Esophagus squamous epithelium (tissue), 4 donors: ENCODE measurements around the gene WSCD1.

Experiments used
- CTCF ChIP-seq, 6 experiments: fragments of 450-650 bp in 4 of 6; fragments of 200-600 bp in 2 of 6; sonication (generic) in 2 of 6; IDR thresholded peaks; one replicate each; pipeline ENCODE4 v1.5.1; 2016 to 2019; ENCODE audit warnings: antibody characterized with exemption in 6 of 6, mild to moderate bottlenecking in 4 of 6, moderate library complexity in 4 of 6
- POLR2A ChIP-seq, 4 donors: fragments of 450-650 bp; IDR thresholded peaks; one replicate each; pipeline ENCODE4 v1.6.1; 2017; ENCODE audit warnings: antibody characterized with exemption in 4 of 4, mild to moderate bottlenecking in 4 of 4, moderate library complexity in 3 of 4

GRCh38 chr17:6043405-6043804, 26.8 kb upstream of the WSCD1 start:
- TF ChIP-seq POLR2A (IDR thresholded peaks at IDR 0.05): no peak
- no peak for TF ChIP-seq CTCF (IDR thresholded peaks at IDR 0.05)
